NCI-H187 treated with DMSO at 0.1 percent for 48 hours (cell line): ENCODE results near the gene CCDC102A.

Source experiments
- DNase-seq: peaks from one replicate; lab custom pipeline; 2025; lab: John Stamatoyannopoulos, UW

The CCDC102A gene

GRCh38 chr16:57479205-57479975 is 57.0 kb downstream of the CCDC102A start:
- no peak for DNase-seq

- DNase-seq, result no peak
Observed at GRCh38 chr16:57478396-57479204, 57.8 kb downstream of the CCDC102A start.

DNA sequence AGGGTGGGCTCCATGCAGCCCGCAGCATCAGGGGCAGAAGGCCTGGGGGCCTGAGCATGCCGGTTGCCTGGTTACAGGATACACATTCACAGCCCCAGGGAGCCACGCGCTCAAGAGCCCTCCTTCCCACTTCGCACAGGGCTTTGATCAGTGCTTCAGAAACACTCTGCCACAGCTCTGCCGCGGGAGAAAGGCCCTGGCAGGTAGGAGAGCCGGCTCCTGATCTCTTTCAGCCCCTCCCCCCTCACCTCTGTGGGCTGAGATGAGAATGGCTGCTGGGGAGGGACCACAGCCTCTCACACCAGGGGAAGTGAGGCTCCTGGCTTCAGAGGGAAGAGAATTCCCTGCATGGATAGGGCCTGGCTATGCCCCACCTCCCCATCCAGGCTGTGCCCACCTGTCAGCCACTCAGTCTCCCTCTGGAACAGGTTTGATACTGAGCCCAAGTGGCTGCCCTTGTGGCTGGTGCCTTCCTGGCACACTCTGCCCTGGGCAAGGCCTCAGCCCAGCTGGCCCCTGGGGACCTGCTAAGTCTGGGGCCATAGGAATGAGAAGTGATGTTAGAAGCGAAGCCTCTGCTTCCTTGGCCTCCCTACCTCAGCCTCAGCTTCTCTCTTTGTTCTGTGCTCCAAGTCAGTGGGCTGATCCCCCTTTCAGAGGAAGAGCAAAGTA is 58.7 kb downstream of the CCDC102A start:
- no peak for DNase-seq

DNA sequence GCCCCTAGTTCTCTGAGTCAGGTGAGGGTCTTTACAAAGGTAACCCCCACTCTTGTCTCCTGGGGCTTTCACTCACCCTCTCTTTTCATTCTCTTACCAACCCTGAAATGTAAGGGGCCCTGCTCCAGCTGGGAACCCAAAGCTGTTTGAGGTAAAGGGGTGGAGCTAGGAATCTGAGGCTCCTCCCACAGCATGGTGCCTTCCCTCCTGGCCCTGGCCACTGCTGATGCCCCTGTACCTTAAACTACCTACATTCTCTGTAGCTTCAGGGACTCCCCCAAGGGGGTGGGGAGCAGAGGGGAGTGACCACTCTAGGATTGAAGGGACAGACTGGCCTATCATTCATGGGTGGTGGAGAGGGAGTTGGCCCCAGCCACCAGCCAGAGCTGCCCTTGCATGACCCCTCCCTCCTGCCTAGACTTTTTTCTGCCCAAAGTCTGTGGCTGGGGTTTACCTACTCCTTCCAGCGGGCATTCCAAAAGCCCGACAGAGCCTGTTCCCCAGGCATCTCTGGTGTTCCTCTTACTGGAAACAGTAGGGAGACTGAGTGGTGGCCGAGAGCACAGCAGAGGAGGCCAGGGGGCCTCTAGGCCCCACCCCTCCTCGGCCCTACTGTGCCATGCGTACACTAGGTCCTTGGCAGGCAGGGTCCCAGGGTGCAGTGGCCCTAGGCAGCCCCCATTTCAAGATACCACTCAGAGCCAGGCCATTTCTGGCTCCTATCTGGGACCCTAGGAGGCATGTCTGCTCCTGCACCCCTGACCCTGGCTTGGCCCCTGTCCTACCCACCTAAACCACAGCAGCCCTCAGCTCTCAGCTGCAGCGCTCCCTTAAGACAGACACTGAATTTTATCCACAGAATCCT is 59.6 kb downstream of the CCDC102A start:
- no peak for DNase-seq

- no peak for DNase-seq
Observed at GRCh38 chr16:57475711-57476339, 60.5 kb downstream of the CCDC102A start.

- DNase-seq, result no peak
Observed at GRCh38 chr16:57474671-57475661, 61.4 kb downstream of the CCDC102A start.

GRCh38 chr16:57473906-57474305 is 62.5 kb downstream of the CCDC102A start:
- DNase-seq, result no peak

DNA sequence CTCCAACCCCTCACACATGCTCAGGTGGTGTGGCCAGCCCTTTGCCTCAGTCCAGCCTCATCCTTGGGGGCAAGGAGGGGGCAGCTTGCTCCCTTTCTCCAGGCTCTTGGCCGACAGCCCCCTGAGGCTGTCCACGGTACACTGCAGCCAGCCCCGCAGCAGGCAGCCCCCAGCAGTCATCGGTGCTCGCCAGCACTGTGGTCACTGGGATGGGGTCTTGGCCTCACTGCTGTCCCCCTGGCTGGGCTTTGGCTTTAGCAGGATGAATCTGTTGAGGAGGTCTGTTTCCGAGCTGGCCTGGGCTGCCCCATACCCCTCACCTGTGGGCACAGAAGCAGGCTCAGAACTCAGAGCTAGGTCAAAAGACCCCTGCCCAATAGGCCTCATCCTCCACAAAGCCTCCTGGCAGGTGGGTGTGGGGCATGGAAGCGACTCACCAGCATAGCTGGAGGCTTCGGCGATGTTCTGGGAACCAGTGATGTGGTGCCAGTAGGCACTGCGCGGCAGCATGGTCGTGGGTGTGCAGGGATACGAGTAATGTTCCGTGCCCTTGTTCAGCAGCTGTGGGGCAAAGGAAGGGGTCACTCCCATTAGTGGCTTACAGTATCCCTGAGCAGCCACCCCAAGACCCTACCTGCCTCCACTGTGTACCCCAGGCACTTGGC is 63.1 kb downstream of the CCDC102A start:
- no peak for DNase-seq

DNA sequence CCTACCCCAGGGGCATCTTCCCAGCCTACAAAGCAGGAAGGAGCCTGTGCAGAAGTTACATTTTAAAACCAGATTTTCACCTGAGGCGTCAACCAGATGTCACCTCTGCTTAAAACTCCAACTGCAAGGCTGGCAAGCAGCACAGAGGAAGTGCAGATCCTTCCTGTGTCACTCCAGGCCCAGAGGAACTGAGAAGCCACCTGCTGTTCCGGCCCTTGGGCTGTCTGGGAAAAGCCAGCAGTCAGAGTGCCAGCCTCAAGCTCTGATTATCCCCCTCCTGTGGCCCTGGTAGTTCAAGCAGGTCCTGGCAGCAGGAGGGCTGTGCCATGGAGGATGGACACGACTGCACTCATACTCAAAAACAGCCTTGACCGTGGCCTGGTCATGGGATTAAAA is 63.7 kb downstream of the CCDC102A start:
- DNase-seq, result no peak

DNA sequence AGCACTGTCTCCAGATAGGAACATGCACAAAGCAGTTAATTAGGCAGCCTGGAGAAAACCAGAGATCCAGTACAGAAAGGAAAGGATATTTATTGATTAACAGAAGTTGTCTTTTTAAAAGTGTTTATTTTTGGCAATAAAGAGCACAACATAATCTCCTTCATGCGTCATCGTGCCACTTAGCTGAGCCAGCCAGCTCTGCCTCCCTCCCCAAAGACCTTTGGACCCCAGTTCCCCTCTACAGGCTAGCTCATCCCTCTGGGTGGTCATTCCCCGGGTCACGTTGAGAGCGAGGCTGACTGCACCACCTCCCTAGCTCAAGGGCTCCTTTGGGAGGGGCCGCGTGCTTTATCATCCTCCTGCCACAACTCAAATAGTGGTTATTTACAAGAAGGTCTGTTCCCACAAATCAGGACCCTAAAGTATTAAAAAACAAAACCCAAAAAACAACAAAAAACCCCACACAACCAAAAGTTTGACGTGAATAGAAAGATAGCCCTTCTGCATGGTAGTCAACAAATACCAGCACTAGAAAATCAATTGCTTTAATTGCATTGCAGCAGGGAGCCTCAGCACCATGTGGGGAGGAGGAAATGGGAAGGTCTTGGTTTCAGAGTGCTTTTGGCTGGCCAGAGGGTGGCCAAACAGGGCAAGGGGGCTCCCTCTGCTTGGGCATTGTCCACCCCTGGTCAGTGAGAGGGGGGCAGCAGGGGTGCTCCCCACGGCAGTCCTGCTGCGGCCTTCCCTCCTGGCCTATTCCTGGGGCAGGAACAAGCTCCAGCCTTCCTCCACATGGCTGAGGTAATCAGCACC is 64.3 kb downstream of the CCDC102A start:
- DNase-seq, result no peak

GRCh38 chr16:57471209-57471608 is 65.2 kb downstream of the CCDC102A start:
- DNase-seq, result no peak

DNA sequence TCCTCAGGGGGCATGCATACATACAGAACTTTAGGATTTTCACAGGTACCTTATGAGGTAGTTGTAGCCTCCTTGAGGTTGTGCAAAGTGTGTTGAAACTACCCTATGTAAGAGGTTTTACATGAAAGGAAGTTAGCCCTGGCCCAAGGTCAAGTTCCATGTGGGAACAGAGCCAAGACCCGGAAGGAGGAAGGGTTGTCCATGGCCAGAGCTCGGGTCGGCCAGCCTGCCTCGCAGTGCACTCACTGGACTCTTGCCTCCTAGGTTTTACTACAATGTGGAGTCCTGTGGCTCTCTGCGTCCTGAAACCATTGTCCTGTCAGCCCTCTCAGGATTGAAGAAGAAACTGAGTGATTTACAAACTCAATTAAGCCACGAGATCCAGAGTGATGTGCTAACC is 65.7 kb downstream of the CCDC102A start:
- no peak for DNase-seq

DNA sequence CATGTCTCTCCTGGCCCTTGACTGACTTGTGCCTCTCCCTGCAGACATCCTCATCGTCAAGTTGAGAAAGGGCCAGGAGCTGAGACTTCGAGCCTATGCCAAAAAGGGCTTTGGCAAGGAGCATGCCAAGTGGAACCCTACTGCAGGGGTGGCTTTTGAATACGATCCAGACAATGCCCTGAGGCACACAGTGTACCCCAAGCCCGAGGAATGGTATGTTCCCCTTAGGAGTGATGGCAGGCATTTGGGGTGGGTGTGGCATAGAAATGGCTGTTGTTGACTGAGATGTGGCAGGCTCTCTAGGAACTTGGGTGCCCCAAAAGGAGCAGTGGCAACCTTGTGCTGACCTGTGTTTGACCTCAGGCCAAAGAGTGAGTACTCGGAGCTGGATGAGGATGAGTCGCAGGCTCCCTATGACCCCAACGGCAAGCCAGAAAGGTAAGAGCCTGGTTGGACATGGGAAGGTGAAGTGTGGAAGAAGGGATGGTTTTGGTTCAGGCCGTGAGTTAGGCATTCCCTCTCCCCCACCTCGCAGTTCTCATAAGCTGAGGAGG is 66.4 kb downstream of the CCDC102A start:
- DNase-seq, result no peak

- no peak for DNase-seq
Observed at GRCh38 chr16:57469046-57469445, 67.3 kb downstream of the CCDC102A start.

GRCh38 chr16:57468346-57468745 is 68.0 kb downstream of the CCDC102A start:
- no peak for DNase-seq

- no peak for DNase-seq
Observed at GRCh38 chr16:57464523-57464922, 71.8 kb downstream of the CCDC102A start.

DNA sequence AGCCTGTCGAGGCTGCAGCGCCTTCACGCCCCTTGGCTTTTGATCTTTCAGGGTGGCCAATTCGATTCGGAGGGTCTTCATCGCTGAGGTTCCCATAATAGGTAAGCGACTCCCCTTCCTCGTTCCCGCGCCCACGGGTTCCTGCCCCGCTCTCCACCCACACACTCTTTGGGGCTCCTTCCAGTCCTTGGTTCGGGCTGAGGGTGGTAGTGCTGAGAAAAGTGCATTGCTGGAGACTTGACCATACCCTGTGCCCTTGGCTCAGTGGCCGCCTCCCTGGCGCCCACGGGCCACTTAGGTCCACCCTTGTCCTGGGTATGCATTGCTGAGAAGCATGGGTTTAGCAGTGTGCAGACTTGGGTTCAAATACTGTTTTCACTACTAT is 73.4 kb downstream of the CCDC102A start:
- DNase-seq, result no peak

DNA sequence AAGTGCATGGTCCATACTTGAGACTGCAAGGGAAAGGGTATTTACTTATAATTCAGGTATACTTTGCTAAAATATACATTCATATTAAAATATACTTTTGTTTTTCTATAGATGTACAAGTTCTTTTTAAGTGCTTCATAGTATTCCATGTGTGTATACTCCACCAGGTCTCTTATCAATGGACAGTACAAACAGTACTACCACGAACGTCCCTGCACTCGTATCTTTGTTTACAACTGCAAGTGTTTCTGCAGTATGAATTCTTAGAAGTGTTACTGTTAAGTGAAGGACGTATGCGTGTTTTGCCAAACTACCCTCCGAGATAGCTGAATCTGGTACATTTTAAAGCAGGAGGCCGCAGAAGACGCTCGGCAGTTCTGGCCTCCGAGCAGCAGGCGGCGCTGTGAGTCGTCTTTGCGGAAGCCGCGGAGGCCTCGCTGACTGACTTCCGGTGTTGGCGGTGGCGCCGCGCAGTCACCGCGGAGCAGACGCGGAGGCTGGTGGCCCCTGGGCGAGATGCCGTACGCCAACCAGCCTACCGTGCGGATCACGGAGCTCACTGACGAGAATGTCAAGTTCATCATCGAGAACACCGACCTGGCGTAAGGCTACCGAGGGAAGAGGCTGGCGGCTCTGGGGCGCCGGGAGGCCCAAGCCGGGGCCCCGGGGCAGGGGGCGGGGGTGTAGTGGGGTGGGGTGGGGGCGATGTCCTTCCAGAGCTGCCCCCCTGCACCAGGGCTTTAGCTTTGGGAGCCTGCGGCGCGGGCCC is 74.0 kb downstream of the CCDC102A start, which contains the start of gene POLR2C:
Gene POLR2C (plus strand): TSS at position 471 of the 769 bp plus-strand sequence. CDS start 46 bp downstream, at position 517.
- no peak for DNase-seq
